HepG2 (cell line): ENCODE measurements around the gene USP7. TPM values are rescaled to one million over a fixed set of nuclear protein-coding genes. Genes with fewer than 3 reads are reported as not detected.

ENCODE experiments used
- ARNT ChIP-seq: fragments of 450-650 bp; IDR thresholded peaks from 2 replicates; pipeline ENCODE4 v1.6.1; 2017
- ATF3 ChIP-seq: sonication (generic); formaldehyde crosslinking; IDR thresholded peaks from 2 replicates; pipeline ENCODE4 v1.4.0; 2020; ENCODE audit warnings: missing genetic modification reagents
- BCL3 ChIP-seq: sonication (generic); formaldehyde crosslinking; IDR thresholded peaks from 2 replicates; pipeline ENCODE4 v1.5.1; 2020; ENCODE audit warnings: mild to moderate bottlenecking, missing genetic modification reagents, moderate library complexity
- MIER2 ChIP-seq: IDR thresholded peaks from 2 replicates; pipeline ENCODE4 v1.6.1; 2016; ENCODE audit warnings: missing biosample characterization, missing genetic modification reagents
- MLX ChIP-seq: IDR thresholded peaks from 2 replicates; pipeline ENCODE4 v1.6.1; 2016
- NRL ChIP-seq: sonication (generic); formaldehyde crosslinking; IDR thresholded peaks from 2 replicates; pipeline ENCODE4 v1.5.0; 2020; ENCODE audit warnings: missing genetic modification reagents, mild to moderate bottlenecking, moderate library complexity, borderline replicate concordance
- ZBTB38 ChIP-seq: sonication (generic); formaldehyde crosslinking; IDR thresholded peaks from 2 replicates; pipeline ENCODE4 v1.5.1; 2020; ENCODE audit warnings: mild to moderate bottlenecking, missing genetic modification reagents
- ZFP62 ChIP-seq: sonication (generic); formaldehyde crosslinking; IDR thresholded peaks from 2 replicates; pipeline ENCODE4 v1.4.0; 2020; ENCODE audit warnings: missing genetic modification reagents
- ZMYM3 ChIP-seq: sonication (generic); formaldehyde crosslinking; IDR thresholded peaks from 2 replicates; pipeline ENCODE4 v1.5.1; 2020; ENCODE audit warnings: mild to moderate bottlenecking, missing genetic modification reagents
- ZNF260 ChIP-seq: sonication (generic); formaldehyde crosslinking; IDR thresholded peaks from 2 replicates; pipeline ENCODE4 v1.4.0; 2020; ENCODE audit warnings: missing genetic modification reagents, low read depth, mild to moderate bottlenecking, borderline replicate concordance
- ZNF350 ChIP-seq: sonication (generic); formaldehyde crosslinking; IDR thresholded peaks from 2 replicates; pipeline ENCODE4 v1.4.0; 2020; ENCODE audit warnings: mild to moderate bottlenecking, low read depth, missing genetic modification reagents, borderline replicate concordance
- ZNF597 ChIP-seq: sonication (generic); formaldehyde crosslinking; IDR thresholded peaks from 2 replicates; pipeline ENCODE4 v1.5.0; 2020; ENCODE audit warnings: missing genetic modification reagents
- polyA plus RNA-seq, 8 experiments: library from polyadenylated mRNA; depleted of rRNA in 3 of 8; stranded (reverse) in 7 of 8; unstranded in 1 of 8; fragments of >200 nt; fragmentation: Illumina TruSeq in 4 of 8; extraction: Trizol in 4 of 8; gene quantifications; 2 replicates each; pipeline versions ENCODE4 v1.2.1 to v1.2.3, GENCODE V29; 2011 to 2016; ENCODE audit warnings: low read depth in 4 of 8, missing spikeins in 1 of 8, mixed read lengths in 1 of 8; ENCODE audit not compliant: insufficient read depth in 1 of 8
- total RNA-seq, 5 experiments: library from RNA; depleted of rRNA; stranded (reverse); fragments of >200 nt; fragmentation: Illumina TruSeq; extraction: Trizol; gene quantifications; 2 replicates each; pipeline ENCODE4 v1.2.3, GENCODE V29; 2016; ENCODE audit warnings: low read depth in 1 of 5
- TF ChIP-seq, protein P1 (sequence below): sonication (generic); formaldehyde crosslinking; IDR thresholded peaks from 2 replicates; pipeline ENCODE4 v1.5.0; 2020; ENCODE audit warnings: mild to moderate bottlenecking, missing genetic modification reagents, borderline replicate concordance
- TF ChIP-seq, protein P2 (sequence below): sonication (generic); formaldehyde crosslinking; IDR thresholded peaks from 2 replicates; pipeline ENCODE4 v1.4.0; 2020; ENCODE audit warnings: missing genetic modification reagents

Gene USP7
- total and polyA plus RNA-seq, 2 of the 13 experiments (the other 11 are each of a cell fraction or from before 2014, with no cell fraction given) = 52.5 to 173 TPM

GRCh38 chr16:8882041-8882617, 81.6 kb downstream of the USP7 start, which contains the start of gene LITAFD (continued):
- TF ChIP-seq, protein P1, sequence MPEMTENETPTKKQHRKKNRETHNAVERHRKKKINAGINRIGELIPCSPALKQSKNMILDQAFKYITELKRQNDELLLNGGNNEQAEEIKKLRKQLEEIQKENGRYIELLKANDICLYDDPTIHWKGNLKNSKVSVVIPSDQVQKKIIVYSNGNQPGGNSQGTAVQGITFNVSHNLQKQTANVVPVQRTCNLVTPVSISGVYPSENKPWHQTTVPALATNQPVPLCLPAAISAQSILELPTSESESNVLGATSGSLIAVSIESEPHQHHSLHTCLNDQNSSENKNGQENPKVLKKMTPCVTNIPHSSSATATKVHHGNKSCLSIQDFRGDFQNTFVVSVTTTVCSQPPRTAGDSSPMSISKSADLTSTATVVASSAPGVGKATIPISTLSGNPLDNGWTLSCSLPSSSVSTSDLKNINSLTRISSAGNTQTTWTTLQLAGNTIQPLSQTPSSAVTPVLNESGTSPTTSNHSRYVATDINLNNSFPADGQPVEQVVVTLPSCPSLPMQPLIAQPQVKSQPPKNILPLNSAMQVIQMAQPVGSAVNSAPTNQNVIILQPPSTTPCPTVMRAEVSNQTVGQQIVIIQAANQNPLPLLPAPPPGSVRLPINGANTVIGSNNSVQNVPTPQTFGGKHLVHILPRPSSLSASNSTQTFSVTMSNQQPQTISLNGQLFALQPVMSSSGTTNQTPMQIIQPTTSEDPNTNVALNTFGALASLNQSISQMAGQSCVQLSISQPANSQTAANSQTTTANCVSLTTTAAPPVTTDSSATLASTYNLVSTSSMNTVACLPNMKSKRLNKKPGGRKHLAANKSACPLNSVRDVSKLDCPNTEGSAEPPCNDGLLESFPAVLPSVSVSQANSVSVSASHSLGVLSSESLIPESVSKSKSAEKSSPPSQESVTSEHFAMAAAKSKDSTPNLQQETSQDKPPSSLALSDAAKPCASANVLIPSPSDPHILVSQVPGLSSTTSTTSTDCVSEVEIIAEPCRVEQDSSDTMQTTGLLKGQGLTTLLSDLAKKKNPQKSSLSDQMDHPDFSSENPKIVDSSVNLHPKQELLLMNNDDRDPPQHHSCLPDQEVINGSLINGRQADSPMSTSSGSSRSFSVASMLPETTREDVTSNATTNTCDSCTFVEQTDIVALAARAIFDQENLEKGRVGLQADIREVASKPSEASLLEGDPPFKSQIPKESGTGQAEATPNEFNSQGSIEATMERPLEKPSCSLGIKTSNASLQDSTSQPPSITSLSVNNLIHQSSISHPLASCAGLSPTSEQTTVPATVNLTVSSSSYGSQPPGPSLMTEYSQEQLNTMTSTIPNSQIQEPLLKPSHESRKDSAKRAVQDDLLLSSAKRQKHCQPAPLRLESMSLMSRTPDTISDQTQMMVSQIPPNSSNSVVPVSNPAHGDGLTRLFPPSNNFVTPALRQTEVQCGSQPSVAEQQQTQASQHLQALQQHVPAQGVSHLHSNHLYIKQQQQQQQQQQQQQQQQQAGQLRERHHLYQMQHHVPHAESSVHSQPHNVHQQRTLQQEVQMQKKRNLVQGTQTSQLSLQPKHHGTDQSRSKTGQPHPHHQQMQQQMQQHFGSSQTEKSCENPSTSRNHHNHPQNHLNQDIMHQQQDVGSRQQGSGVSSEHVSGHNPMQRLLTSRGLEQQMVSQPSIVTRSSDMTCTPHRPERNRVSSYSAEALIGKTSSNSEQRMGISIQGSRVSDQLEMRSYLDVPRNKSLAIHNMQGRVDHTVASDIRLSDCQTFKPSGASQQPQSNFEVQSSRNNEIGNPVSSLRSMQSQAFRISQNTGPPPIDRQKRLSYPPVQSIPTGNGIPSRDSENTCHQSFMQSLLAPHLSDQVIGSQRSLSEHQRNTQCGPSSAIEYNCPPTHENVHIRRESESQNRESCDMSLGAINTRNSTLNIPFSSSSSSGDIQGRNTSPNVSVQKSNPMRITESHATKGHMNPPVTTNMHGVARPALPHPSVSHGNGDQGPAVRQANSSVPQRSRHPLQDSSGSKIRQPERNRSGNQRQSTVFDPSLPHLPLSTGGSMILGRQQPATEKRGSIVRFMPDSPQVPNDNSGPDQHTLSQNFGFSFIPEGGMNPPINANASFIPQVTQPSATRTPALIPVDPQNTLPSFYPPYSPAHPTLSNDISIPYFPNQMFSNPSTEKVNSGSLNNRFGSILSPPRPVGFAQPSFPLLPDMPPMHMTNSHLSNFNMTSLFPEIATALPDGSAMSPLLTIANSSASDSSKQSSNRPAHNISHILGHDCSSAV = no peak
- TF ChIP-seq ZFP62 (CRISPR knock-in tag) (no peak), MIER2 (CRISPR knock-in tag) (no peak), ZNF597 (CRISPR knock-in tag) (no peak), BCL3 (CRISPR knock-in tag) (no peak), MLX (CRISPR knock-in tag) (no peak), ZMYM3 (no peak), NRL (no peak), ATF3 (CRISPR knock-in tag) (no peak), ZNF260 (no peak), ARNT (no peak), ZBTB38 (0 out of 2 replicates have a peak, but pooled peaks have one; percentile 5), ZNF350 (CRISPR knock-in tag) (peak; percentile 18; the same call in 1 of the 2 replicates)
- TF ChIP-seq, protein P2, sequence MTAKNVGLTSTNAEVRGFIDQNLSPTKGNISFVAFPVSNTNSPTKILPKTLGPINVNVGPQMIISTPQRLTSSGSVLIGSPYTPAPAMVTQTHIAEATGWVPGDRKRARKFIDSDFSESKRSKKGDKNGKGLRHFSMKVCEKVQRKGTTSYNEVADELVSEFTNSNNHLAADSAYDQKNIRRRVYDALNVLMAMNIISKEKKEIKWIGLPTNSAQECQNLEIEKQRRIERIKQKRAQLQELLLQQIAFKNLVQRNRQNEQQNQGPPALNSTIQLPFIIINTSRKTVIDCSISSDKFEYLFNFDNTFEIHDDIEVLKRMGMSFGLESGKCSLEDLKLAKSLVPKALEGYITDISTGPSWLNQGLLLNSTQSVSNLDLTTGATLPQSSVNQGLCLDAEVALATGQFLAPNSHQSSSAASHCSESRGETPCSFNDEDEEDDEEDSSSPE = no peak
